Measurements from ENCODE around the gene CCR5.
"Not testable (repeated sequence)": the region's sequence is repeated elsewhere in the genome, so short reads cannot be mapped to it uniquely, and the experiment has no call there.

Gene CCR5

GRCh38 chr3:46370839-46371518, at the start of gene CCR5:
Gene CCR5 (plus strand): TSS chr3:46370946. CDS start chr3:46372903, 1,957 bp downstream.
- no peak for DNase-seq

- no peak for DNase-seq
Measured at GRCh38 chr3:46321461-46322104, 49.2 kb upstream of the CCR5 start.

- DNase-seq: no peak
Measured at GRCh38 chr3:46324036-46324435, 46.7 kb upstream of the CCR5 start.

GRCh38 chr3:46325645-46326300, 45.0 kb upstream of the CCR5 start:
- no peak for DNase-seq

- DNase-seq: not testable (repeated sequence)
Measured at GRCh38 chr3:46330676-46331075, 40.1 kb upstream of the CCR5 start.

GRCh38 chr3:46334741-46335478, 35.8 kb upstream of the CCR5 start:
- no peak for DNase-seq

GRCh38 chr3:46335541-46335940, 35.2 kb upstream of the CCR5 start:
- no peak for DNase-seq

- DNase-seq: no peak
Measured at GRCh38 chr3:46337911-46338310, 32.8 kb upstream of the CCR5 start.

GRCh38 chr3:46338840-46339239, 31.9 kb upstream of the CCR5 start:
- DNase-seq: no peak

- no peak for DNase-seq
Measured at GRCh38 chr3:46344476-46344875, 26.3 kb upstream of the CCR5 start.

- no peak for DNase-seq
Measured at GRCh38 chr3:46348823-46349482, 21.8 kb upstream of the CCR5 start.

- no peak for DNase-seq
Measured at GRCh38 chr3:46349484-46350261, 21.1 kb upstream of the CCR5 start.

- no peak for DNase-seq
Measured at GRCh38 chr3:46350262-46350565, 20.5 kb upstream of the CCR5 start.

- no peak for DNase-seq
Measured at GRCh38 chr3:46351646-46352045, 19.1 kb upstream of the CCR5 start.

GRCh38 chr3:46353090-46353489, 17.7 kb upstream of the CCR5 start:
- DNase-seq: no peak

GRCh38 chr3:46353647-46354410, 16.9 kb upstream of the CCR5 start, which contains the start of gene CCR2:
Gene CCR2 (plus strand): TSS chr3:46354111. CDS start chr3:46357528, 3,417 bp downstream.
- DNase-seq: no peak

GRCh38 chr3:46354478-46354877, 16.3 kb upstream of the CCR5 start:
- DNase-seq: no peak

- no peak for DNase-seq
Measured at GRCh38 chr3:46354984-46355383, 15.8 kb upstream of the CCR5 start.

- DNase-seq: no peak
Measured at GRCh38 chr3:46356276-46356675, 14.5 kb upstream of the CCR5 start.

- DNase-seq: no peak
Measured at GRCh38 chr3:46356909-46357308, 13.8 kb upstream of the CCR5 start.

- DNase-seq: no peak
Measured at GRCh38 chr3:46358466-46358865, 12.3 kb upstream of the CCR5 start.
